Left kidney (tissue), 8 donors: Measurements from ENCODE around the gene VPS13D. TPM values are rescaled to one million over a fixed set of nuclear protein-coding genes. Genes with fewer than 3 reads are reported as not detected.

Experiments
- DNase-seq: peaks from one replicate; pipeline ENCODE4 v3.0.0-alpha.2; 2013
- long read RNA-seq, 8 donors: transcript quantifications; one replicate each; lab custom pipeline, GENCODE V29; 2026
- polyA plus RNA-seq: library from polyadenylated mRNA; unstranded; fragments of 120-200 nt; gene quantifications from one replicate; pipeline ENCODE4 v1.2.1, GENCODE V29; 2013; ENCODE audit not compliant: insufficient read length

The VPS13D gene, protein sequence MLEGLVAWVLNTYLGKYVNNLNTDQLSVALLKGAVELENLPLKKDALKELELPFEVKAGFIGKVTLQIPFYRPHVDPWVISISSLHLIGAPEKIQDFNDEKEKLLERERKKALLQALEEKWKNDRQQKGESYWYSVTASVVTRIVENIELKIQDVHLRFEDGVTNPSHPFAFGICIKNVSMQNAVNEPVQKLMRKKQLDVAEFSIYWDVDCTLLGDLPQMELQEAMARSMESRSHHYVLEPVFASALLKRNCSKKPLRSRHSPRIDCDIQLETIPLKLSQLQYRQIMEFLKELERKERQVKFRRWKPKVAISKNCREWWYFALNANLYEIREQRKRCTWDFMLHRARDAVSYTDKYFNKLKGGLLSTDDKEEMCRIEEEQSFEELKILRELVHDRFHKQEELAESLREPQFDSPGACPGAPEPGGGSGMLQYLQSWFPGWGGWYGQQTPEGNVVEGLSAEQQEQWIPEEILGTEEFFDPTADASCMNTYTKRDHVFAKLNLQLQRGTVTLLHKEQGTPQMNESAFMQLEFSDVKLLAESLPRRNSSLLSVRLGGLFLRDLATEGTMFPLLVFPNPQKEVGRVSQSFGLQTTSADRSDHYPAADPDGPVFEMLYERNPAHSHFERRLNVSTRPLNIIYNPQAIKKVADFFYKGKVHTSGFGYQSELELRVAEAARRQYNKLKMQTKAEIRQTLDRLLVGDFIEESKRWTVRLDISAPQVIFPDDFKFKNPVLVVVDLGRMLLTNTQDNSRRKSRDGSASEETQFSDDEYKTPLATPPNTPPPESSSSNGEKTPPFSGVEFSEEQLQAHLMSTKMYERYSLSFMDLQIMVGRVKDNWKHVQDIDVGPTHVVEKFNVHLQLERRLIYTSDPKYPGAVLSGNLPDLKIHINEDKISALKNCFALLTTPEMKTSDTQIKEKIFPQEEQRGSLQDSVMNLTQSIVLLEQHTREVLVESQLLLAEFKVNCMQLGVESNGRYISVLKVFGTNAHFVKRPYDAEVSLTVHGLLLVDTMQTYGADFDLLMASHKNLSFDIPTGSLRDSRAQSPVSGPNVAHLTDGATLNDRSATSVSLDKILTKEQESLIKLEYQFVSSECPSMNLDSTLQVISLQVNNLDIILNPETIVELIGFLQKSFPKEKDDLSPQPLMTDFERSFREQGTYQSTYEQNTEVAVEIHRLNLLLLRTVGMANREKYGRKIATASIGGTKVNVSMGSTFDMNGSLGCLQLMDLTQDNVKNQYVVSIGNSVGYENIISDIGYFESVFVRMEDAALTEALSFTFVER (N-terminal part only)
- 37.2 TPM for polyA plus RNA-seq
- long read RNA-seq, donor 1 = 0 reads
- long read RNA-seq, donor 2 = 0 reads
- long read RNA-seq, donor 3 = 0 reads
- long read RNA-seq, donor 4 = 0 reads
- long read RNA-seq, donor 5 = 0 reads
- long read RNA-seq, donor 6 = 0 reads
- long read RNA-seq, donor 7, partial matches to known transcripts = 0 of 1 reads
- long read RNA-seq, donor 7, other reads (novel, unspliced or antisense) = 0 of 1 reads
- long read RNA-seq, donor 8 = 0 reads

DNA sequence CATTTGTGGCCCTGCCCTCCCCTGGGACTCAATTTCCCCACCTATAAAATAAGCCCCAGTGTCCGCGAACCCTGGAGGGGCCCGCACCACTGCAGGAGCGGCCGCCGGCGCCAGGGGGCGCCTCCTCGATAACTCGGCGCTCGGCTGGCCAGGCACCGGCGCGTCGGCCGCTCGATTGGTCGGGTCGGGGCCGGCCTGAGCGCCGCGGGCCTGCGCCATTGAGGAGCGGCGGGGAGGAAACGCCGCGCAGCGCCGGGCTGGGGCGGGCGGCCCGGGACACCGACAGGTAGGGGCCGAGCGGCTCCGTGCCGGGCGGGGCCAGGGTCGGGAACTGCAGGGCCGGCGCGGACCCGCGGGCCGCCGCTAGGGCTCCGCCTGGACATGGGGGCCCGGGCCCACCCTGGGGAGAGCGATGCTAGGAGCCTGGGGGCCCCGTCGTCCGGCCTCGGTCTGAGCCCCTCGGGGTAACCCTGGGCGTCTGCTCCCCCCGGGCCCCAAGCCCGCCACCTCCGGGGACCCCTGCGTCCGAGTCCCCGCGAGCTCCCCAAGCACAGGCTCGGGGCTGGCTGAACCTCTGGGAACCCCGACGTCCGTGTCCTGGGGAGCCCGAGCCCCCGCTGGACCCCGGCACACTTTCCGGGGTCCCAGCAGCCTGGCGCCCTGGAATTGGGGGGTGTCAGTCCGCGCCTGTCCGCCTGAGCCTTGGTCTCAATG is at the start of gene VPS13D:
VPS13D (plus strand) TSS at position 196 of the 714 bp plus-strand sequence. CDS start 4,237 bp downstream, outside the sequence.
- DNase-seq = peak; percentile 78

DNA sequence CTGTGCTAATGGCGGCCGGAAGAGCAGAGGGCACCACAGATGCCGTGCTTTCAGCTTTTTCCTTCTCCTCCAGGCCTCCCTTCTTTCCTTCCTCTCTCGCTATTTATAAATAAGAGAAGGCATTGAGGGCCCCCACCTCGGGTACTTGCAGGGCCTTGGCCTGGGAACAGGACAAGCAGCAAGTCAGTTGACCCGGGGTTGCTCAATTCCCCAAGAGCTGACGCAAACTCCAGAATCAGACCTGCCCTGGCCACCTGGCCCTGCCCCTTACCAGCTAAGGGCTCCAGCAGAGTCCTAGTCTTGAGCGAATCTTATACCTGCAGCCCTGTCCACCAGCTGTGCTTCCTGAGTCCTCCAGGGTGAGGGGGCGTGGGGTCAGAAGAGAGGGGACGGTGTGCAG is 49.5 kb upstream of the VPS13D start:
- no peak for DNase-seq

DNA sequence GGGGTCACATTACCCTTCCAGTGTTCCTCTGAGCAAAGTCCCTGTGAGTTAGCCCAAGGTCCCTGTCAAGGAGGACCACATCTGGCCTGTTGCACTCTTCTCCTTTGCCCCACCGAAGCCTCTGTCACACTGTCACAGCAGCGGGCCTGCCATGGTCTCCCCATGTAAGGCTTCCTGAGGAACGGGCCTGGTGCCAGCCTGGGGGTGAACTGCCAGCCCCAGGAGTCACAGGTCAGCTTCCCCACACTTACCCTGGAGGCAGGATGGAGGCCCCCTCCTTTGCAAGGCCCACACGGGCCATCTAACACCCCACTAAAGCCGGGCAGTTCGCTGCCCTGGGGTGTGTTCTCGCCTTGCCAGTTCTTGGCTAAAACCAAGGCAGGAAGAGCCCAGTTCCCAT is 48.9 kb upstream of the VPS13D start:
- DNase-seq = no peak

DNA sequence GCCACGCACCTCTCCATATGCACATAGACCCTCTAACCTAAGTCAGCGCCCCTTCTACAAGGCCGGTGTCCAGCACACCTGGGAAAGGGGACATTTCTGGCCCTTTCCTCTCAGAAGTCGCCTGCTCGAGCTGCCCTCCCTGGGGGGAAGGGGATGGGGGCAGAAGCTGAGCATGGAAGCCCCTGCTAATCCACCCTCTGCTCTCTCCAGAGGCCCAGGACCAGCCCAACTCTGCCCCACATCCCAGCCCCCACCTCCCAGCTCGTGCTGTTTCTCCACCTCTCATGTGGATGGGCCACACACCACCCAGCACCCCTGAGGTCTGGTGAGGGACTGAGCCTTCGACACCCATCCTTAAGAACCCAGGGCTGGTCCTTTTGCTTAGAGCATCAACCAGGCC is 48.3 kb upstream of the VPS13D start:
- no peak for DNase-seq

DNA sequence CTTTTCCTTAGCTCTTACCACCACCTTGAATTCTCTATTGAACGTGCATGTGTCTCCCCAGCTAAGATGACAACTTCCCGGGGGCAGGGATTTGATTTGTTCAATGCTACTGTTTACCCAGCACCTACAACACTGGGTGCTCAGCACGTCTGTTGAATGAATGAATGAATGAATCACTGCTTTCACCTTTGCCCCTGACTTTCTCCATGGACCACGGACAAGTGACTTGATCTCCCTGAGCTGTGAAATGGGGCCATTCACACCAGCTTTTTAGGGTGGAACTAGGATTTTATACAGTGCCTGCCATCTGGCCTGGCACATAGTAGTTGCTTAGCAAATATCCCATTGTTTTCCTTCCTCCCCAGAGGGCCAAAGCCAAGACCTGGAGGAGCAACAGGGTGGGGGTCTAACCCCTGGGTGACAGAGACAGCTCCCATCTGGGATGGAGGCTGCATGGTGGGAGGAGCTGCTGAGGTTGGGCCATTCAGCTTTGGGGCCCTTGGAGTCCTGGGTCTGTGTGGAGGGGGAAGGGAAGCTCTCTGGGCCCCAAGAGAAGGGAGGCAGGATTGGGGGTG is 47.3 kb upstream of the VPS13D start:
- DNase-seq = no peak

DNA sequence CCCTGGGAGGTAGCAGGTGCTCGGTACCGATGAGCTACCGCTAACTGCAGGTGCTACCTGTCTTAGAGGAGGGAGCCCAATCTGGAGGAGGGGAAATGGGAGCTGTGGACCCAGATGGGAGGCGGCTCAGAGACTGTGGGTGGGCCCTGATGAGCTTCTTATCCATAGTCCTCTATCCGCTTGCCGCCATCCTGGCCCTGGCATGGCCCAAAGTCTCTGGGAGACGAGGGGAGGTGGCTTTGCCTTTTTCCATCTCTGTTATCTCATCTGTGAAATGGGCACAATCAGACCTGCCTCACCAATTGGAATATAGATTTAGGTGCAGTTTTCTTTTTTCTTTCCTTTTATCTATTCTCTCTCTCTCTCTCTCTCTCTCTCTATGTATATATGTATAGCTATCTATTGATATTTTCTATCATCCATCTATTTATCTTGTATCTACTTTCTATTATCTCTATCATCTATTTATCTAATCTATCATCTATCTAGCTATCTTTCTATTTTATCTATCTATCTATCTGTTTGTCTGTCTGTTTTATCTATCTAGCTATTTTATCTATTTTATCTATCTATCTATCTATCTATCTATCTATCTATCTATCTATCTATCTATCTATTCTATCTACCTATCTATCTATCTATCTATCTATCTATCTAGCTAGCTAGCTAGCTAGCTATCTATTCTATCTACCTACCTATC is 46.6 kb upstream of the VPS13D start:
- no peak for DNase-seq

DNA sequence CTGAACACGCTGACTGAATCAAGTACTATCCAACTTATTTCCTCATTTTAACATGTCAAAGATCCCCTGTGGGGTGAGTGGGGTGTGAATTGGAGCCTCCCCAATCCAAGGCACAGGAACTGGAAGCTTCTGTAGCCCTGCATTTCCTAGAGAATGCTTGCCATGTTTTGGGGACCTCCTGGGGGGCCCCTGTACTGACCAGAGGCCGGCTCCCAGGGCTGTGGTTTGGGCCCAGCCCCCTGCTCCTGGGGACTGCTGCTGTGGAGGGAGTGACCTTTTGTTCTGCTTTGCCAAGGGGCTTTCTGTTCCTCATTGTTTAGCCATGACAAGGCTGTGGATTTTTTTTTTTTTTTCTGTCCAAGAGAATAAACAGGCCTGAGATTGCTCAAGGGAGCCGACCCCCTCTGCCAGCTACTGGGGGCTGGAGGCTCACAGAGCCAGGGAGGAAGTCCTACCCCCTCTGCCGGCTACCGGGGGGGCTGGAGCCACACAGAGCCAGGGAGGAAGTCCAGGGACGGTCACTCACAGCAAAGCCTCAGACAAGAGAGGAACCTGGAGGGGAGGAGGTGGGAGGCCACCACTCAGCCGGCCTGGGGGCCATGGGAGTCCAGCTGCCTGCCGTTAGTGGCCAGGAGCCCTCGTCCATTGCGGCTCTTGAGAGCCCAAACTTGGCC is 45.7 kb upstream of the VPS13D start:
- no peak for DNase-seq

DNA sequence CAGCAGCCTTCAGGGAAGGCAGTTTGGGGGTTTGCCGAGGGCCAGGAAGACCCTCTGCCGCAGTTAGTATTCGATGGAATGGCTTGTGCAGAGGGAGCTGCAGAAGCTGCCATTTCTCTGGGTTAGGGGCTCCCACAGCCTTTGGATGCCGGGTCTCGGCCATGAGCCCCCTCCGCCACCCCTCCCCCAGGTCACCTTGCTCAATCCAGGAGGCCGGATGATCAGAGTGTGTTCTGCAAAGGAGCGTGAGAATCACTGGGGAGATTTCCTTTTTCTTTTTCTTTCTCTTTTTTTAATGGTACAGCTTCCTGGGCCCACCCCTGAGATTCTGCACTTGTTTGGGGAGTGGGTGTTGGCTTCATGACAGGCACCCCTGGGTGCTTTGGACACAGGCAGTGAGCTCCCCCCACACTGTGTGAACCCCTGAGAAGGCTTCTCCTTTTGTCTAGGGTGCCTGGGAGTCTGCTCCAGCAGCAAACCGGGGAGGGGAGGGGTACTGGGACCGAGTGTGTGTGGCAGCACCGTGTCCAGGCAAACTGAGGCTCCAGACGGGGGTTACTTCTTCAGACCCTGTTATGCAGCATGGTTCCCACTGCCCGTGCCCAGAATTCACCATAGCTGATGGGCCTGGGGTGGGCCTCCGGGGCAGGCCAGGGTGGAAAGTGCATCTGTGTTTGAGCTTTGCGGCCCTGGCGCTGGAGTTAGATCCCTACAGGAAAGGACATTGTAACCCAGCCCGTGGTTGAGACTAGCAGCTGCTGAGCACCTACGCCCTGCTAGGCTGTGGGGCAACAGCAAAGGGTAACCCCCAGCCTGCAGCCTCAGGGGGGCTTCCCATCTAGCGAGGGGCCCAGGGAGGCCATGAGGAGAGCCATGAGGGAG is 44.6 kb upstream of the VPS13D start:
- DNase-seq = no peak

DNA sequence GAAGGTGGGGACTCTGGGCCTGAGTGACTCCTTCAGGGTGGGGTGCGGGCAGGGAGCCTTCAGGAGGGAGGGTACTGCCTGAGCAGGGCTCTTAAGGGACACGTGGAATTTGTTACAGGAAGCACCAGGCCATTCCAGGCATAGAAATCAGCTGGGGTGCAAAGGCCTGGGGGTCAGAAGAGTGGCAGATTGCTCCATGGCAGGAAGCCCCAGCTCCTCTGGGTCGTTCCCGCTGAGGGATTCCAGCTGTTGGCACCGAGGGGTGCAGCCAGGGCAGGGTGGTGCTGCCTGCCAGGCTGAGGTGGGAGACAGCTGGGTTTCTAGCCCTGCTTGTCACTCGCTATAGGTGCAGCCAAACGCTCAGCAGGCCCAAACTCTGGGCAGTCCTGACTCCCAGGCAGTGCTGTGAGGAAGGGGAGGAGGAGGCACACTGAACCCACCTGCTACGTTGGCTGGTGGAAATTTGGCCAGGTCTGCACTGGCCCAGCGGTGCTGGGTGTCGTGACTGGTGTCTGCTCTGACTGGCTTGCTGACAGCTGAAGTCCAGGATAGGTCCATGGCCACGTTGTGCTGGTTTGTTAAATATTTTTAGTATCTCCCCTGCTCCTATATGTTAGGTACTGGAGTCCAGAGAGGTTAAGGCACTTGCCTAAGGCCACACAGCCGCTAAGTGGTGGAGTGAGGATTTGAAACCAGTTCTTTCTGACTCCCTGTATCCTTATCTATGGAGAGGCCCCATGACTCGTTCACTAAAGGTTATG is 43.7 kb upstream of the VPS13D start:
- DNase-seq = no peak

DNA sequence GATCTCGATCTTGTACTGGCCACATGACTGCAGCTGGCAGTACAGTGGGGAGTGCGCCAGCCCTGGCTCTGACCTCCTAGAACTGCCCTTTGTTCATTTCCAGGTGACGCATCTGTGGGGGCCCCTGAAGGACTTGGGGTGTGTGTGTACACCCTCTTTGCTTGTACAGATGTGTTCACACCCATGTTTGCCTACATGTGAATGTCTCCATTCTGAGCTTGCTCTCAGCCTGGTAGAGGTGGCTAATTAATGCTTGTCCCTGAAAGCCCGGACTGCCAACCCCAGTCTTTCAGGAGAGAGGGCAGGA is 43.2 kb upstream of the VPS13D start:
- no peak for DNase-seq

DNA sequence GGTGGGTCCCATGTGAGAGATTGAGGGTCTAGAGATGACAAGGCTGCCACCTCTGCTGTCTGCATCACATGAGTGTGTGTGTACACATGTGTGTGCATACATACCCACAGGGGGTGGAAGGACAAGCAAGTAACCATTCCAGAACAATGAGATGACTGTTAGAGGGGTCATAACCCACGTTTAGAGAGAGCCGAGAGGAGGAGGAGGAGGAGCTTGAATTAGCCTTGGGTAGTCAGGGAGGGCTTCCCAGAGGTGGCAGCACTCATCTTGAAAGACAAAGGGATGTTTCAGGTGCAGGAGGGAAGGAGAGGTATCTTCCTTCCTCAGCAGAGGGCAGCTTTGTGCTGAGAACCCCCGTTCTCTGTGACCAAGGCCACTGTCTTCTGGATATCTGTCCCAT is 41.7 kb upstream of the VPS13D start:
- no peak for DNase-seq

DNA sequence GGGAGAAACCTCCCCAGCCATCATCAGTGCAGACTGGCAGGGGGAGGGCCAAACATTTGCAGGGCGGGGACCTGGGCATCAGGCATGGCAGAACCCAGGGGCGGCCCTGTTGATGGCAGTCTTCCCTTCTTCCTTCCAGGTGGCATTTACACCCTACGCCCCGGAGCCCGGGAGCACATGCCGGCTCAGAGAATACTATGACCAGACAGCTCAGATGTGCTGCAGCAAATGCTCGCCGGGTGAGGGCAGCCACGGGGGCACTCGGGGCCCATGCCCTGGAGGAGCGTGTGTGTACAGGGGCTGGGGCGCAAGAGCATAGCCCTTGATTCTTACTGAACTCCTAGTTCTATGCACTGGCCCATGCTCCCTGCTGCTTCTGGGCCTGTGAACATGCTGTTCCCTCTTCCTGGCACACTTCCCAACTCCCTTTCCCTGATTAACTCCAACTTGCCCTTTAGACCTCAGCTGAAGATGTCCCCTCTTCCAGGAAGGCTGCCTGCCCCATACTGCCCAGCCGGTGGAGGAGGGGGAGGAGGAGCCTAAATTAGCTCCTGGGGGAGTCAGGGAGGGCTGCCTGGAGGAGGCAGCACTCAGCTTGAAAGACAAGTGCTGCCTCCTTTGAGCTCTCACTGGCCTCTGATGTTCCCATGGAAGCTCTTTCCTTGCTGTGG is 41.0 kb upstream of the VPS13D start:
- no peak for DNase-seq

DNA sequence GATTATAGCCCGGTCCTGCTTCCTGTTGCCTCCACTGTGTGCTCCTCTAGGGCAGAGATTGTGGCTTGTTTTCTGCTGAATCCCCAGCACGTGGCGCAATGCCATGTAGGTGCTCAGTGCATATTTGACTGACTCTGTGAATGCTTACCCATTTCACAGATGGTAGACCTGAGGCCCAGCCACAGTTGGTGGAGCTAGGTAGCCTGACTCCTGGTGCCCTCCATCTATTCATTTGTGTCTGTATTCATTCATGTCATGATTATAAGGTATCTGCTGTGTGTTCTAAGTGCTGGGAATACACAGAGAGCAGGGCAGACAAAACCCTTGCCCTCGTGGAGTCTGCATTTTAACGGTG is 40.5 kb upstream of the VPS13D start:
- DNase-seq = no peak

DNA sequence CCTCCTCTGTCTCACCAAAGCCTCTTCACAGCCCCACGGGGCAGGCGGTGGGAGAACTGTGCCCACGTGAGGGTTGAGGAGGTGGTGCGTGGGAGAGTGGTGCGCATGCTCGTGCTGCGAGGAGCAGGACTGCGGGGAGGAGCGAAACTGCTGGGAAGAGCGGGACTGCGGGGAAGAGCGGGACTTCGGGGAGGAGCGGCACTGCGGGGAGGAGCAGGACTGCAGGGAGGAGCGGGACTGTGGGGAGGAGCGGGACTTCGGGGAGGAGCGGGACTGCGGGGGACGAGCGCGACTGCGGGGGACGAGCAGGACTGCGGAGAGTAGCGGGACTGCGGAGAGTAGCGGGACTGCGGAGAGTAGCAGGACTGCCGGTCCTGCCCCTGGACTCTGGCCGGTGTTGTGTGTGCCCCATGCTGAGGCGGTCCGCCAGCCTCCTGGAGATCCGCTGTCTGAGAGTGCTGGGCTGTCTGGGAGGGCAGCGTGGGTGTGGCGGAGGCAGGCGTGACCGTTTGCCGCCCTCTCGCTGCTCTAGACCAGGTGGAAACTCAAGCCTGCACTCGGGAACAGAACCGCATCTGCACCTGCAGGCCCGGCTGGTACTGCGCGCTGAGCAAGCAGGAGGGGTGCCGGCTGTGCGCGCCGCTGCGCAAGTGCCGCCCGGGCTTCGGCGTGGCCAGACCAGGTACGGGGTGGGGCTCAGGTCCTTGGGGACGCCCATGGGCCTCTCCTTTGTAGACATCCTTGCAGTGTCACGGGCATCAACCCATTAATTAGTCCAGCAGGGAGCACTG is 38.4 kb upstream of the VPS13D start:
- DNase-seq = no peak

DNA sequence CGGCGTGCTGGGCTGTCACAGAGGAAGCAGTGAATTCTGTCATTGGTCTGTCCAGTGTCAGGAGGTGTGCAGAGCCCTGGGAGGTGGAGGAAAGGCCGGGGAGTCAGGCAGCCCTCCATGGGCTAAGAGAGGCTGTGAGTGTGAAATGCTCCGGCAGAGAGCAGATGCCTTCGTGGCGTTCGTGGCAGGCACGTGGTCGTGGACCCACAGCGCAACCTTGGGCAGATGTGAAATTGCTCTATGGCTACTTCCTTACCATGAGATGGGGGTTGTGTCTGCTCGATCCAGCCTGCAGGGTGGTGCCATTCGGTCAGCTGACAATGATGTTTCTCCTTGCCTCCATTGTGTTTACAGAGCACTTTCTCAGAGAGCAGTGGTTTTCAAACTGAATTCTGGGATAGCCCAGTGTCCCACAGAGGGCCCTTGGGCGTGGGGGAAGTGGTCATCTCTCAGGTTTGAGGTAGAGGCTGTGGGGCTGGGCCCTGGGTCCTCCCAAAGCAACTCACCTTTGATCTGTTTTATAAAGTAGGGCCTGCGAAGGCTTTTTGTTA is 35.1 kb upstream of the VPS13D start:
- no peak for DNase-seq

DNA sequence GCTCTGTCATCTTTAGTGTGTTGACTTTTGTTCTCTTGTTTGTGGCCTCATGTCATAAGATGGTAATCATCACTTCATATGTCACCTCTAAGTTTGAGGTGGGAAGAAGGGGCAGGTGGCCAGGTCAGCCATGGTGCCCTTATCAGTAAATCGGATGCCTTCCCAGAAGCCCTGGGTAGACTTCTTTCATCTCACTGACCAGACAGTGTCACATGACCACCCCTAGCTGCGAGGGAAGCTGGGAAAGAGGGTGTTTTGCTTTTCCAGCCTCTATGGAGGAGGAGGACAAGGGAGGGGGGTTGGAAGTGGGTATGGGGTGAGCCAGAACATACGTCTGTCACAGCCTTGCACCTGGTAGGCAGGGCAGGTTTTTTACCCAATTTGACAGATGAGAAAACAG is 34.4 kb upstream of the VPS13D start:
- no peak for DNase-seq
